Mesothelial cell of epicardium (in vitro differentiated cells): ENCODE results near the gene EME1. TPM values are rescaled to one million over a fixed set of nuclear protein-coding genes. Genes with fewer than 3 reads are reported as not detected.

Source experiments
- DNase-seq, 2 experiments: peaks; one replicate each; pipeline ENCODE4 v3.0.0; 2021; ENCODE audit warnings: low spot score in 2 of 2; ENCODE audit not compliant: unreplicated experiment in 2 of 2
- H3K27ac Mint-ChIP-seq: 2 replicates; pipeline ENCODE4 v1.8.0; 2021; ENCODE audit warnings: mixed read lengths
- H3K27me3 Mint-ChIP-seq: 2 replicates; pipeline ENCODE4 v1.8.0; 2021; ENCODE audit warnings: low read depth, mixed read lengths
- H3K36me3 Mint-ChIP-seq: 2 replicates; pipeline ENCODE4 v1.8.0; 2021; ENCODE audit warnings: mixed read lengths
- H3K4me1 Mint-ChIP-seq: 2 replicates; pipeline ENCODE4 v1.8.0; 2021; ENCODE audit warnings: mixed read lengths
- H3K4me3 Mint-ChIP-seq: 2 replicates; pipeline ENCODE4 v1.8.0; 2021; ENCODE audit warnings: mild to moderate bottlenecking, moderate library complexity, mixed read lengths
- H3K9me3 Mint-ChIP-seq: 2 replicates; pipeline ENCODE4 v1.8.0; 2021; ENCODE audit warnings: mixed read lengths
- total RNA-seq: library from RNA; stranded (reverse); gene quantifications from 3 replicates; pipeline ENCODE4 v1.2.1, GENCODE V29; 2021
- TF ChIP-seq, protein P1 (sequence below): fragments of 200-600 bp; sonication (generic); IDR thresholded peaks from one replicate; pipeline ENCODE4 v1.5.0; 2021; ENCODE audit warnings: antibody characterized with exemption; ENCODE audit not compliant: unreplicated experiment

EME1 gene
- total RNA-seq, 1 donor from 2014 or later = 11.6 TPM

DNA sequence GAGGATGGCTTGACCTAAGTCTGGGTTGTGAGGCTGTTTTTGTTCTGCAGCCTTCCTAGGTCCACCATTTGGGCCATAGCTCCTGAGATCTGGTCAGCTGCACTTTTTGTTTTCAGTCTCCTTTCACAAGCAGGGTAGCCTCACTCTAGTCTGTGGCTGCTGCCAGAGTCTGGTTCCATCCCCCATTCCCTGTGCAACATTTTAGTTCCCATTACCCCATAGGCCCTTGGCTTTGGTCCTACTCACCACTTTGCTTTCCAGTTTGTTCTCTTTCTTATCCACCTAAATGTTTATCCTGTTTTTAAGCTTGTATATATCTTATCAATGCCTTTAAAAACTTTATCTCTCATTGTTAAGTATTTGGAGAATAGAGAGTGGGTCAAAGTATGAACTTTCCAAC is 33.6 kb upstream of the EME1 start:
- DNase-seq = no peak
- Mint-ChIP-seq H3K4me1 (no peaks in the 10 kb centered on the region), H3K4me3 (no peak overlapping the region), H3K36me3 (no peaks in the 10 kb centered on the region), H3K27me3 (no peaks in the 10 kb centered on the region), H3K27ac (no peak overlapping the region), H3K9me3 (peaks cover 13% of the 10 kb centered on the region)
- TF ChIP-seq, protein P1, sequence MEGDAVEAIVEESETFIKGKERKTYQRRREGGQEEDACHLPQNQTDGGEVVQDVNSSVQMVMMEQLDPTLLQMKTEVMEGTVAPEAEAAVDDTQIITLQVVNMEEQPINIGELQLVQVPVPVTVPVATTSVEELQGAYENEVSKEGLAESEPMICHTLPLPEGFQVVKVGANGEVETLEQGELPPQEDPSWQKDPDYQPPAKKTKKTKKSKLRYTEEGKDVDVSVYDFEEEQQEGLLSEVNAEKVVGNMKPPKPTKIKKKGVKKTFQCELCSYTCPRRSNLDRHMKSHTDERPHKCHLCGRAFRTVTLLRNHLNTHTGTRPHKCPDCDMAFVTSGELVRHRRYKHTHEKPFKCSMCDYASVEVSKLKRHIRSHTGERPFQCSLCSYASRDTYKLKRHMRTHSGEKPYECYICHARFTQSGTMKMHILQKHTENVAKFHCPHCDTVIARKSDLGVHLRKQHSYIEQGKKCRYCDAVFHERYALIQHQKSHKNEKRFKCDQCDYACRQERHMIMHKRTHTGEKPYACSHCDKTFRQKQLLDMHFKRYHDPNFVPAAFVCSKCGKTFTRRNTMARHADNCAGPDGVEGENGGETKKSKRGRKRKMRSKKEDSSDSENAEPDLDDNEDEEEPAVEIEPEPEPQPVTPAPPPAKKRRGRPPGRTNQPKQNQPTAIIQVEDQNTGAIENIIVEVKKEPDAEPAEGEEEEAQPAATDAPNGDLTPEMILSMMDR = no peak

DNA sequence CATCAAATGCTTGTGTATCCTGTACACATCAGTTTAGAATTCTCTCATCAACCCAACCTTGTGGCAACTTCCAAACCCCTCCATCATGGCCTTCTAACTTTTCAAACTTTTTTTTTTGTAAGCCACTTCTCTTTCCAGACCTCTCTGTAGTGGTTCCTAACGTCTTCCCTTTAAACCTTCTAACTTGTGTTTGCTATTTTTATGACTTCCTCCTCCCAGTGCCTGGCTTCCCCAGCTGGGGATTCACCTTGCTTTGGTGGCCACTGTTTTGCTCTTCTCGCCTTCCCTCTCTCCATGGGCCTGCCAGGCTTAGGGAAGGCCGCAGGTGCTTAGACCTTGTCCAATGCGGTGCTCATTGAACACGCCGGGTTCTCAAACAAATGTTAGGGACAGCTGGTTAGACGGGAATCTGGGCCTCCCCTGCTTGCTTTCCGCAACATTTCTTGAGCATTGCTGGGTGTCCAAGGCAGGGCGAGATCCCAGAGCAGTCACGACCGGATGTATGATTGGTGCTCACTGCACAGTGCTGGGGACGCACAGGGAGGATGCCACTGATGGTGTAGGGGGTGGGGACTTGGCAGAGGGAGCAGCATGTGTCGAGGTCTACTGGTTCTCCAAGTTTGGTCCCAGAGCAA is 28.2 kb upstream of the EME1 start:
- H3K9me3 Mint-ChIP-seq = no peaks in the 10 kb centered on the region
- DNase-seq = no peak
- H3K36me3 Mint-ChIP-seq = no peaks in the 10 kb centered on the region
- H3K4me3 Mint-ChIP-seq = peak overlapping the region; percentile 73
- TF ChIP-seq, protein P1 = no peak
- H3K27me3 Mint-ChIP-seq = no peaks in the 10 kb centered on the region
- H3K27ac Mint-ChIP-seq = no peak overlapping the region
- H3K4me1 Mint-ChIP-seq = peaks cover 22% of the 10 kb centered on the region

DNA sequence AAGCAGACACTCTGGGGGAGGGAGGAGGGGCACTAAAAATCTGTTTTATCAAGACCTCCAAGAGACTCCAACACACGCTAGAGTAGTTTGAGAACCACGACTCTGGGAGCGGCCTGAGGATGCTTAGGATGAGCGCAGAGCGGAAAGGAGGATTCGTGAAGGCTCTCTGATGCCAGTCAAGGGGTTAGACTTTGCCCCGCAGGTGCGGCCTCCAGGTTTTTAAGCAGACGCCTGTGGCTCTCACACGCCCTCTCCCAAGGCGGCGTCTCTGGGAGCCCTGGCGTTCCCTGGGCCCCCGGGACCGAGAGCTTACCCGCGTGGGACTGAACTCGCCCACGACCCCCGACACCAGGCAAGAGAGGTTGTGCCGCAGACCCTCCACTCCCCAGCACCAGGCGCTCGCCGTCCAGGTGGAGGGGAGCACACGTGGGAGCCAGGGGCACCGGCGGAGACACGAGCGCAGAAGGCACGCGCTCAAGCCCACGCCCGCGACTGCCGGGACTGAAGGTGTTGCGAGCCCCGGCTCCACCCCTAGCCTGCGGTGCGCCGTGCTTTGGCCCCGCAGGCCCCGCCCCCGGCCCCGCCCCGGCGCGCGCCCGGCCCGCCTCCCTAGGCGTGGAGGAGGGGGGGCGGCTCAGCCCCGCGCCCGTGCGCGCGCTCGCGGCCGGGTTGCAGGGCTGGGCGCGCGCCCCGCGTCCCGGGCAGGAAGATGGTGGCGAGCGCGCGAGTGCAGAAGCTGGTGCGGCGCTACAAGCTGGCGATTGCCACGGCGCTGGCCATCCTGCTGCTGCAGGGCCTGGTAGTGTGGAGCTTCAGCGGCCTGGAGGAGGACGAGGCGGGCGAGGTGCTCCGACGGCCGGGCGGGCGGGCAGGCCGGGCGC is 27.4 kb upstream of the EME1 start, which contains the start of gene XYLT2:
XYLT2 (plus strand) TSS at position 695 of the 881 bp plus-strand sequence; CDS start at position 710, 15 bp downstream.
- peak within 1 kb of the TSS; percentile 76 for H3K27ac Mint-ChIP-seq
- H3K36me3 Mint-ChIP-seq = no peaks in the 10 kb centered on the region
- peak within 1 kb of the TSS; percentile 91 for H3K4me3 Mint-ChIP-seq
- H3K4me1 Mint-ChIP-seq = peaks cover 22% of the 10 kb centered on the region
- DNase-seq = peak; percentile 85 to 91
- H3K27me3 Mint-ChIP-seq = no peaks in the 10 kb centered on the region
- TF ChIP-seq, protein P1 = no peak
- H3K9me3 Mint-ChIP-seq = no peaks in the 10 kb centered on the region

DNA sequence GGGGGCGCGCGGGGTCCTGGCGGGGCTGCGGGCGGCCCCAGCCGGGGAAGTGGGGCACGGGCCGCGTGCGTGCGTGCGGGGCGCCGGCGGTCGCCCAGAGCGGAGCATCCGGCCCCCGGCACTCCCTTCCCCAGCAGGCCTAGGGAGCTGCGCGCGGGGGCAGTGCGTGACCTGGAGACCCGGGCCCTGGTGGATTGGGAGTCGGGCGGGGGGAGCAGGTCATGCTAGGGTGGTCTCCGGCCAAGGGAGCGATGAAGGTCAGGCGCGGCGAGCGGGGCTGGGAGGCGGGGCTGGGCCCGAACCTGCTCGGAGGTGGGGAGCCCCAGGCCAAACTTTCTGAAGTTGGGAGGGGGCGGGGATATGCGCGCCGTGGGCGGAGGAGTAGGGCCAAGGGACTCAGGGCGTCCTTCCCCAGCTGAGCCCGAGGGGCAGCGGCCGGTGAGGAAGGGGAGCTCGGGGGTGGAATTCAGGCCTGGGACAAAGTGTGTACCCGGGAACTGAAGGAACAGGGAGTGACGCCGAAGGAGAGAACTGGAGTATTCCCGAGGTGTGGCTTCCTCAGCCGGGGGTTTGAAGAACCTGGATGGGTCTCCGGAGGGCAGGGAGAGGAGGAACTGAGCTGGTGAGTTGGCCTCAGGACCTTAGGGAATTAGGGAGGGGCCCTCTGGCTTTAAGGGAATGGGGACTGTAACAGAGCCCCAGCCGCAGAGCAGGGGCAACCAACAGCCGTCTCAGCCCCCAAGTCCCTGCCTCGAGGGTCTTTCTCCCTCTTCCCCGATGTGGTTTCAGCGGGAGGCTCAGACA is 26.5 kb upstream of the EME1 start:
- Mint-ChIP-seq H3K9me3 (no peaks in the 10 kb centered on the region), H3K4me3 (peak overlapping the region; percentile 91), H3K27ac (peak overlapping the region; percentile 72), H3K27me3 (no peaks in the 10 kb centered on the region), H3K36me3 (peaks cover under 1% of the 10 kb centered on the region), H3K4me1 (peaks cover 22% of the 10 kb centered on the region)
- TF ChIP-seq, protein P1 = no peak
- peak in 1 of 2 experiments; percentile 56 for DNase-seq

DNA sequence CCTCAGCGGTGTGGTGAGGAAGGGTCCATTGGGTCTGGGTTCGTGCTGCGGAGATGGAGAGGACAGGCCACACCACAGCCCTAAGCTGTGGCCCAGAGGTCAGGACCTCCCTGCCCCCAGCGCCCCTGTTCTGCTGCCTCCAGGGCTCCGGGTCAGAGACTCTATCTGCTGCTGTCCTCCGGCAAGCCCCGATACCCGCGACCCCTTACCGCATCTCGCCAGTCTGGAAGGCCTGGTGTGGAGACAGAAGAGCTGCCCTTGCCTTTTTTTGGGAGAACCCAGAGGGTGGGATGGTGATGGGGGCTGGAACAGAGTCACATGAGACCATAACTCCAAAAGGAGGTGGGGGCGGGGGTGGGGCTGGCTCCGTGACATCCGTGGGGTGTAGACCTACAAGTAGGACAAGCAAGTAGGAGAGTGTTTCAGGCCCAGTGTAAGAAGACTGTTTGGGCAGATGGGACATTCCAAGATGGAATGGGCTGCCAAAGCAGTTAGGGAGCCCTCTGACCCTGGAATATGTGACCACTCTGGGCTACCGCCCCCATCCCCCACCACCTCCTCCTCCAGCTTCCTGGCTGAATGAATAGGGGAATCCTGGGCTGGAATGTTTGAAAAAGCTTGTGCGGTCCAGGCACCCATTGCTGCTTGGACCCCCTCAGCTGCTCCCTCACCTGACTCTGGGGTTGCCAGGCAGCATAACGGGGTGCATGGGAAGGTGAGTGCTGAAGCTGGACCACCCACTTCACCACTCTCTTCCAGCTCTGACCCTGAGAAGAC is 25.7 kb upstream of the EME1 start:
- DNase-seq = no peak
- H3K4me1 Mint-ChIP-seq = peaks cover 22% of the 10 kb centered on the region
- no peaks in the 10 kb centered on the region for H3K27me3 Mint-ChIP-seq
- TF ChIP-seq, protein P1 = no peak
- H3K4me3 Mint-ChIP-seq = peak overlapping the region; percentile 91
- no peaks in the 10 kb centered on the region for H3K9me3 Mint-ChIP-seq
- H3K27ac Mint-ChIP-seq = peak overlapping the region; percentile 72
- H3K36me3 Mint-ChIP-seq = peaks cover 5% of the 10 kb centered on the region
